ENCODE measurements around the gene RASIP1.
A peak's percentile ranks its signal among the peaks of the same experiment; 100 is the strongest.

Gene RASIP1

GRCh38 chr19:48681127-48681470 is 59.3 kb downstream of the RASIP1 start:
- TF ChIP-seq, protein P1, sequence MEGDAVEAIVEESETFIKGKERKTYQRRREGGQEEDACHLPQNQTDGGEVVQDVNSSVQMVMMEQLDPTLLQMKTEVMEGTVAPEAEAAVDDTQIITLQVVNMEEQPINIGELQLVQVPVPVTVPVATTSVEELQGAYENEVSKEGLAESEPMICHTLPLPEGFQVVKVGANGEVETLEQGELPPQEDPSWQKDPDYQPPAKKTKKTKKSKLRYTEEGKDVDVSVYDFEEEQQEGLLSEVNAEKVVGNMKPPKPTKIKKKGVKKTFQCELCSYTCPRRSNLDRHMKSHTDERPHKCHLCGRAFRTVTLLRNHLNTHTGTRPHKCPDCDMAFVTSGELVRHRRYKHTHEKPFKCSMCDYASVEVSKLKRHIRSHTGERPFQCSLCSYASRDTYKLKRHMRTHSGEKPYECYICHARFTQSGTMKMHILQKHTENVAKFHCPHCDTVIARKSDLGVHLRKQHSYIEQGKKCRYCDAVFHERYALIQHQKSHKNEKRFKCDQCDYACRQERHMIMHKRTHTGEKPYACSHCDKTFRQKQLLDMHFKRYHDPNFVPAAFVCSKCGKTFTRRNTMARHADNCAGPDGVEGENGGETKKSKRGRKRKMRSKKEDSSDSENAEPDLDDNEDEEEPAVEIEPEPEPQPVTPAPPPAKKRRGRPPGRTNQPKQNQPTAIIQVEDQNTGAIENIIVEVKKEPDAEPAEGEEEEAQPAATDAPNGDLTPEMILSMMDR (IDR thresholded peaks at IDR 0.05): no peak

GRCh38 chr19:48680436-48681126 is 59.8 kb downstream of the RASIP1 start:
- TF ChIP-seq, protein P1 (IDR thresholded peaks at IDR 0.05): no peak

DNA sequence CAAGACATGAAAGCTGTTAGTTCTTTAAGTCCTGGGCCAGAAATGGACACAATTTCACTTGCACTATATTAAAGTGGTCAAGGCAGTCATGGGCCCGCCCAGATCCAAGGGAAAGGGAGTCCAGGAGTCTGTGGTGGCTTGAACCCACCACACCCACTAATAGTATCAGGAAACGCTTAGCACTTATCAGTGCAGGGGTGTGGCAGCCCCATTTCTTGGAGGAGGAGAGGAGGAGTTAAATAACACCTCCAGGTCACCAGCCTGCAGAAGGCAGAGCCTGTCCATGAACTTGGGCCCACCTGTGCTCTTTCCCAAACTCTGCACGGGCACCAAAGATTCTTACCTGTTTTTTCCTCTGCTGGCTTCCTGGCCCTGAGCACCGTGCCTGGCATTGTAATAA is 62.2 kb downstream of the RASIP1 start:
- TF ChIP-seq, protein P1 (IDR thresholded peaks at IDR 0.05): no peak

- TF ChIP-seq, protein P1 (IDR thresholded peaks at IDR 0.05): no peak
Measured at GRCh38 chr19:48676887-48677286, 63.5 kb downstream of the RASIP1 start.

DNA sequence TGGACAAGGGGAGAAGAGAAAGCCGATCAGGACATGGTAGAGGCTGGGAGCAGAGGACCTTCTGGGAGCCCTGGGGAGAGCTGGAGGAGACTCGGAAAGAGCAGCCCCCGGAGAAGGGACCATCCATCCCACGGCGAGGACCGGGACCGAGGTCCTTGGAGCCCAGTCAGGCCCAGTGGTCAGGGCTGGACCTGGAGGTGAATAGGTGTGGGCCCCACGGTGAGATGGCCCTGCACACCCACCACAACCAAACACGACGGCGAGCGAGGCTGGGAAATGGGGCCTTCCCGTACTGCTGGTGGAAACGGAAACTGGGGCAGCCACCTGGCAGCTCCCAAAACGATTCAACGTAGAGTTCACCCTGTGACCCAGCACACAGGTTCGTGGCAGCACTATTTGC is 63.9 kb downstream of the RASIP1 start:
- TF ChIP-seq, protein P1 (IDR thresholded peaks at IDR 0.05): no peak

DNA sequence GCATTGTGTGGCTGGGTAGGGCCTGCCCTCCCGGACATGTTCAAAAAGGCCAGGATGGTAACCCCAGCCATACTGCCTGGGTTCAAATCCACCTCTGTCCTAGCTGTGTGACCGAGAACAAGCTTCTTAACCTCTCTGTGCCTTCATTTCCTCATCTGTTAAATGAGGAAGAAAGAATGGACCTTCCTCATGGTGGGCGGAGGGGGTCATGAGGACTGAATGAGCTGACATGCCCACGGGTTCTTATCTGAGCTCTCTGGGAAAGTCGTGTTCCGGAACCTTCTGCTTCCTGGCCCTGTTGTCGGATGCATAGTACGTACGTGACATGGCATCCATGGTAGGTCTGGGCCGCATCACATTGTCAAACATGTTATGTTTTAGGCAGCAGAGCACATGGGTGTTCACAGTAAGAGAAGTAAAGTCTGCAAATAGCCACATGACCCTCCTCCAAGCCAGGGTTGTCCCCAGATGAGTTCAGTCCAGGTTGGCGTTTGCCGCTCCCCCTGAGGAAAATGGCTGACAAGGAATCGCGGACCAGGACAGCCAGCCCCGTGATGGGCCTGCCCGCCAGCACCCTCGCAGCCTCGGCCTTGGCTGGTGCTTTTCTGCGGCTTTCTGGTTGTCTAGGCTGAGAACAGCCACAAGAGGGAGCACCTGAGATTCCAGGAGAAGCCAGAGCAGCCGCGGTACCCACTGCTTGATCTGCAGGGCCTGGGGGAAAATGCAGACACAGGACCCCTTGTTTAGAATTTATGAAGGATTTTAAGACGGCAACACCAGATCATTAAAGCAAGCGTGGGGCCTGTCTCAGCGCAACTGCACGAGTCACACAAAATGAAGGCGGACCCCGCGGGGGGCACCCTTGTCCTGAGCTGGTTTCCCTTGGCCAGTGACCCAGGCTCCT is 65.2 kb downstream of the RASIP1 start:
- TF ChIP-seq, protein P1 (IDR thresholded peaks at IDR 0.05): peak; percentile 61

- TF ChIP-seq, protein P1 (IDR thresholded peaks at IDR 0.05): no peak
Measured at GRCh38 chr19:48674216-48674809, 66.1 kb downstream of the RASIP1 start.
